Natural killer cell (primary cell): Measurements from ENCODE around the gene BRF1. TPM values are rescaled to one million over a fixed set of nuclear protein-coding genes. Genes with fewer than 3 reads are reported as not detected.
A peak's percentile ranks its signal among the peaks of the same experiment; 100 is the strongest.

ENCODE experiments used
- ATAC-seq, 3 donors: fragments of 150-1000 bp in 2 of 3; fragments of 200-7000 bp in 1 of 3; cut with Tn5 transposase; 1 replicate in 1 of 3; 2 replicates in 2 of 3; pipeline ENCODE4 v1.10.0; 2021; ENCODE audit warnings: mild to moderate bottlenecking in 2 of 3, moderate library complexity in 2 of 3
- DNase-seq, 2 donors: peaks; one replicate each; pipeline versions ENCODE4 v3.0.0 to v3.0.0-alpha.2; 2013 to 2021; ENCODE audit warnings: mixed read lengths in 1 of 2
- H3K27ac ChIP-seq: one replicate; pipeline ENCODE4 v1.5.1; 2013; ENCODE audit warnings: mild to moderate bottlenecking, low read length
- H3K27me3 ChIP-seq: one replicate; pipeline ENCODE4 v1.6.1; 2013; ENCODE audit warnings: low read length; ENCODE audit not compliant: control insufficient read depth, insufficient read depth
- H3K36me3 ChIP-seq: one replicate; pipeline ENCODE4 v1.6.1; 2013; ENCODE audit warnings: low read length; ENCODE audit not compliant: control insufficient read depth, insufficient read depth
- H3K4me1 ChIP-seq: one replicate; pipeline ENCODE4 v1.6.1; 2013; ENCODE audit warnings: low read length; ENCODE audit not compliant: control insufficient read depth, insufficient read depth
- H3K4me3 ChIP-seq: one replicate; pipeline ENCODE4 v1.5.1; 2013; ENCODE audit warnings: low read length
- H3K9me3 ChIP-seq: one replicate; pipeline ENCODE4 v1.6.1; 2013; ENCODE audit warnings: low read length; ENCODE audit not compliant: control insufficient read depth, insufficient read depth
- H3K27ac Mint-ChIP-seq, 2 donors: one replicate each; pipeline ENCODE4 v1.8.0; 2022; ENCODE audit warnings: mild to moderate bottlenecking in 2 of 2, mixed read lengths in 2 of 2, moderate library complexity in 1 of 2
- H3K27me3 Mint-ChIP-seq, 2 donors: one replicate each; pipeline ENCODE4 v1.8.0; 2022; ENCODE audit warnings: low read depth in 2 of 2, mixed read lengths in 2 of 2
- H3K36me3 Mint-ChIP-seq: one replicate; pipeline ENCODE4 v1.8.0; 2022; ENCODE audit warnings: mixed read lengths
- H3K4me1 Mint-ChIP-seq, 2 donors: one replicate each; pipeline ENCODE4 v1.8.0; 2022; ENCODE audit warnings: mixed read lengths in 2 of 2
- H3K4me3 Mint-ChIP-seq: one replicate; pipeline ENCODE4 v1.8.0; 2022; ENCODE audit warnings: mild to moderate bottlenecking, moderate library complexity, mixed read lengths
- H3K9me3 Mint-ChIP-seq, 2 donors: one replicate each; pipeline ENCODE4 v1.8.0; 2022; ENCODE audit warnings: mixed read lengths in 2 of 2
- CTCF ChIP-seq: fragments of 200-600 bp; IDR thresholded peaks from one replicate; pipeline ENCODE4 v1.8.0; 2022; ENCODE audit warnings: antibody characterized with exemption
- WGBS: methylation state at CpG from one replicate; pipeline ENCODE4 v1.1.7; 2013; ENCODE audit warnings: missing lambda C conversion rate; ENCODE audit not compliant: insufficient coverage; 5-methylcytosine and 5-hydroxymethylcytosine counted together
- intact Hi-C: fragments of 100-400 bp; cut with micrococcal nuclease; formaldehyde crosslinking; loops from one replicate; pipeline ENCODE4 v1.14.2; 2022
- total RNA-seq, 4 donors: library from RNA; stranded (reverse); fragments of 120-200 nt in 1 of 4; gene quantifications; one replicate each; pipeline versions ENCODE4 v1.2.3 to v1.2.4, GENCODE V29; 2013 to 2022

The BRF1 gene
- total RNA-seq, 3 donors from 2014 or later (not counting 1 experiment from before 2014, with no cell fraction given), result 82.4 to 92.7 (median 87.4) TPM

DNA sequence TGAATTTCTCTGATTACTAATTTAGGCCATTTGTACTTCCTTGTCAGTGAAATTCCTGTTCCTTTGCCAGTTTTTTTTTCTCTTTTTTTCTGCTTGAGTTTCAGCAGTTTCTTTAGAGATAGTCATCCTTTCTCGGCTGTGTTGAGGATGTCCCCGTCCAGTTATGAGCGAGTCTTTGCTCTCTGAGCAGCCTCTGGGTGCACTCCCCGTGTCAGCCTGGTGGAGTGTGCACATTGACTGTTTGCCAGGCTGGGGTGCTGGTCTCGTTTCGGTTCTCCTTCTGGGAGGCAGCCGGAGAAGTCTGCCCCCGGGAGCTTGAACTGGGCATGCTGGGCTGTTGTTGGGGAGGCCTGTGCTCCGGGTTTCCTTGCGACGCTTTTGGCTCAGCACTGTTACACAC is 16.7 kb upstream of the BRF1 start:
- Histone ChIP-seq H3K27me3 (no peaks in the 10 kb centered on the region), H3K36me3 (no peaks in the 10 kb centered on the region), H3K9me3 (no peaks in the 10 kb centered on the region), H3K27ac (no peak overlapping the region), H3K4me3 (no peak overlapping the region), H3K4me1 (peaks cover 31% of the 10 kb centered on the region)
- TF ChIP-seq CTCF, result no peak
- Mint-ChIP-seq H3K9me3 (no peaks in the 10 kb centered on the region), H3K4me1 (peaks cover 25% of the 10 kb centered on the region in 2 donors), H3K27me3 (no peaks in the 10 kb centered on the region), H3K4me3 (peak overlapping the region; percentile 40), H3K27ac (no peak overlapping the region), H3K36me3 (no peaks in the 10 kb centered on the region)
- WGBS, result 77% methylated on average over 11 of the region's 11 CpGs
- intact Hi-C loops, result no loop called here
- no peak for ATAC-seq
- no peak for DNase-seq

DNA sequence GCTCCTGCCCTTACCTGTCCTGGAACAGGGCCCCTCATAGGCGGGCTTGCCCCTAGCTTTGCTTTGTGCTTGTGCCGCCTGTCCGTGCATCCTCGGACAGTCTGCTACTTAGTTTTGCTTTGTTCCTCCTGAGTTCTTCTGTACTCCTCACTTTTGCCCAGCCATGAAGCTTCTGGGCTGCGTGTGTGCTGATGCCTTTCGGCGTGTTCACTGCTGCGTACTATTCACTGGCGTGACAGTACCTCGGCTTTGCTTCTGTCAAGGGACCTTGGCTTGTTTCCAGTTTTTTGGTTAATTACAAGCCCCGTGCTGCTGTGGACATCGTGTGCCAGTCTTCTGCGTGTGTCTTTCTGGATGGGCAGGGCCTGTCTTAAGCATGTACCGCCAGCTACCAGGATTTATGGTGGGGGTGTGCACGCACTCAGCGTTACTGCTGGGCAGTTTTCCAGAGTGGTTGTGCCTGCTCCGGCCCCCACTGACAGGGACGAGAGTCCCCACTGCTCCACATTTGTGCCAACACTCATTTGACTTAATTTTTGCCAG is 16.2 kb upstream of the BRF1 start:
- ATAC-seq, result no peak
- DNase-seq, result no peak

GRCh38 chr14:105316577-105316941 is 15.8 kb upstream of the BRF1 start:
- peak overlapping the region; percentile 95 for H3K4me3 Mint-ChIP-seq
- TF ChIP-seq CTCF, result no peak
- H3K27ac ChIP-seq, result no peak overlapping the region
- peaks cover 31% of the 10 kb centered on the region for H3K4me1 ChIP-seq
- intact Hi-C loops, result no loop called here
- no peaks in the 10 kb centered on the region for H3K9me3 ChIP-seq
- no peaks in the 10 kb centered on the region for H3K27me3 Mint-ChIP-seq
- no peak for DNase-seq
- no peak for ATAC-seq
- peaks cover 23 to 25% of the 10 kb centered on the region in 2 donors for H3K4me1 Mint-ChIP-seq
- H3K9me3 Mint-ChIP-seq, result no peaks in the 10 kb centered on the region
- H3K36me3 Mint-ChIP-seq, result no peaks in the 10 kb centered on the region
- 95% methylated on average over 10 of the region's 10 CpGs for WGBS
- peak overlapping the region in 1 of 2 donors; percentile 87 for H3K27ac Mint-ChIP-seq
- H3K27me3 ChIP-seq, result no peaks in the 10 kb centered on the region
- no peak overlapping the region for H3K4me3 ChIP-seq
- no peaks in the 10 kb centered on the region for H3K36me3 ChIP-seq

More for the DNA sequence above, 16.2 kb upstream of the BRF1 start:
- no peak for TF ChIP-seq CTCF
- no peaks in the 10 kb centered on the region for H3K9me3 Mint-ChIP-seq
- no peaks in the 10 kb centered on the region for H3K9me3 ChIP-seq
- H3K36me3 Mint-ChIP-seq, result no peaks in the 10 kb centered on the region
- peaks cover 23 to 25% of the 10 kb centered on the region in 2 donors for H3K4me1 Mint-ChIP-seq
- WGBS, result 74% methylated on average over 18 of the region's 18 CpGs
- H3K27me3 Mint-ChIP-seq, result no peaks in the 10 kb centered on the region
- intact Hi-C loops, result no loop called here
- H3K4me1 ChIP-seq, result peaks cover 31% of the 10 kb centered on the region
- no peaks in the 10 kb centered on the region for H3K36me3 ChIP-seq
- peak overlapping the region; percentile 95 for H3K4me3 Mint-ChIP-seq
- H3K27me3 ChIP-seq, result no peaks in the 10 kb centered on the region
- H3K27ac Mint-ChIP-seq, result no peak overlapping the region
- H3K27ac ChIP-seq, result no peak overlapping the region
- no peak overlapping the region for H3K4me3 ChIP-seq
